Heart left ventricle (tissue), 13 donors: ENCODE measurements around the gene NPS.

Experiments
- CTCF ChIP-seq, 12 donors: fragments of 200-600 bp; sonication (generic) in 4 of 12; IDR thresholded peaks; one replicate each; pipeline versions ENCODE4 v1.5.0 to v1.8.0; 2018 to 2022; ENCODE audit warnings: antibody characterized with exemption in 12 of 12, mild to moderate bottlenecking in 5 of 12
- POLR2A ChIP-seq, 2 donors: fragments of 450-650 bp; IDR thresholded peaks; one replicate each; pipeline ENCODE4 v1.6.1; 2017; ENCODE audit warnings: antibody characterized with exemption in 2 of 2, mild to moderate bottlenecking in 2 of 2, moderate library complexity in 2 of 2
- donor health status: ischemic (EF 13 %, LVEDD 7.1; RV severe dilation, severe dysfunction).
- donor health status: DM: no; HTN: yes; CAD: no.
- donor health status: DM: no; HTN: no; CAD: no.
- donor health status: ischemic (EF 25% LVEDD 6.9; RV normal size, moderate dysfunction).
- donor health status: ischemic (EF 25% LVEDD 5.7; RV mildly dilated, moderate dysfunction).
- donor health status: ischemic (EF 35%, LVEDD 5.7; RV mildly dilated, moderate dysfunction).
- donor health status: nonischemic (EF 11% LVEDD 7.7; RV severe dilation, severe dysfunction).
- donor health status: DM: yes; HTN: yes; CAD: no.
- donor health status: PGD.
- donor health status: ischemic (EF 29% LVEDD 5.4; RV normal size, mild dysfunction).
- donor health status: nonischemic (EF 23%, LVEDD 6.1; RV moderate dilation, normal function).

GRCh38 chr10:127565583-127565982 lies 16.5 kb downstream of the NPS start:
- no peak for TF ChIP-seq POLR2A (IDR thresholded peaks at IDR 0.05)
- no peak for TF ChIP-seq CTCF (IDR thresholded peaks at IDR 0.05)
